Frontal cortex (tissue), 4 donors: Measurements from ENCODE around the gene SSTR4. TPM values are rescaled to one million over a fixed set of nuclear protein-coding genes. Genes with fewer than 3 reads are reported as not detected.

Experiments used
- DNase-seq, 2 donors: peaks; one replicate each; pipeline ENCODE4 v3.0.0; 2012; ENCODE audit warnings: low spot score in 2 of 2
- FAIRE-seq: peaks from 2 replicates; lab custom pipeline; 2012; peaks lifted over from hg19 to GRCh38; lab: Jason Lieb, UNC
- total RNA-seq: library from RNA; depleted of rRNA; stranded (reverse); fragments of >200 nt; gene quantifications from one replicate; pipeline ENCODE4 v1.2.3, GENCODE V29; 2014
- donor health status: control.
- donor health status: control.
- donor health status: control.

Gene SSTR4
- total RNA-seq, 1 donor from 2014 or later: 0.41 TPM

DNA sequence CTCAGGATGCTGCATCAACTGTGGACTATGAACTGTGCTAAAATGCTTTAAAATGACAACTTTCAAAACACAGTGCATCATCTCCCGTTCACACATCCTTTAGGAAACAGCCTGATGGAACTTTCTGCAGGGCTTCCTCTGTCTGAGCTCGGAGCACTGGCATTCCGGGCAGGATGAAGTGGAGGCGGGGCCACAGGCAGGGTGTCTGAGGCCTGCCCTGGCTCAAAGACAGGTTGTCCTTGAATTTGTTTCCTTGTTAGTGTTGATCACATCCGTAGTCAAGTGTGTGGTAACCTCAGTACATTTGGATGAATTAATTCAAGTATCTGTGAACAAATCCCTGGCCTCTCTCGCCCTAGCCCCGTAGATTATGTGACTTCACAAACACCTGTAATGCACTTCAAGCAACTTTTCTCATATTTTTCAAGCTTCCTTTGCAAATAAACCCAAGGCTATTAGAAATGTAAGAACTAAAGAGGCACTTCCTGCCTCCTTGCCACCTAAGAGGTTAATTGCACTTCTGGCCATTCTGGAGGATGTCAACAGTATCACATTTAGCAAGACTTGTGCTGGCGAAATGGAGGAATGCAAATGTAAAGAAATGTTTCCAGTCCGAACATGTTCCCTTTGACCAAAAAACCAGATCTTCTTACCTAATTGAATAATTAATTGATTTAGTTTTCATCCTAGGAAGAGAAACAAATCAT is 47.9 kb downstream of the SSTR4 start:
- DNase-seq: no peak

DNA sequence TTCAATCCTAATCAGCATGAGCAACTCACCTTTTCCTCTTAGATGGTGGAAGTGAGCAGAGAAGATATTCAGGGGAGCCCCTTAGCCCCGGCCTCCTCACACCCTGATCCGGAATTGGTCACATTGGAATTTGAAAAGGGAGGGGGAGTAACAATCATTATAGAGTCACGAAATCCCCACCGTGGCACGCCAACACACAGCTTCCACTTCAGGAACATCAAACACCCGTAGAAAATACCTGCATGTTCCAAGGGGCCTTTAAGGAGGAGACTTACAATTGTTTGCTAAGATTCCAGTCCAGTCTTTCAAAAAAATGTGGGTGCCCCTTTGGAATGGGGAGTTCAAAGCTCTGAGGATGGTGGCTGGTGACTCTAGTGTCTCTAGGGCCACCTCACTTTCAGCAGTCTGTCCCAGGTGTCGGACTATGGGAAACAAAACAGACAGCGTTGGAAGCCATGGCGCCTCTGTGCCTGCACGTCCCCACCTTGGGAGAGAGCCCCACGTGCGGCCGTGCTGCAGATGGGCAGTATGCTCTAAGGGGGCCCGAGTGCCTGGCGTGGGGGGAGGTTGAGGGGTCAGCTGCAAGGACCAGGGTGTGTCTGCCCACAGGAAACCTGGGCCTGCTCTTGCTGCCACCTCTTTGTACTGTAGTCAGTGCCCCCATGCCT is 48.6 kb downstream of the SSTR4 start:
- FAIRE-seq (no peak), DNase-seq (no peak)

More for the DNA sequence above, 47.9 kb downstream of the SSTR4 start:
- FAIRE-seq: no peak

DNA sequence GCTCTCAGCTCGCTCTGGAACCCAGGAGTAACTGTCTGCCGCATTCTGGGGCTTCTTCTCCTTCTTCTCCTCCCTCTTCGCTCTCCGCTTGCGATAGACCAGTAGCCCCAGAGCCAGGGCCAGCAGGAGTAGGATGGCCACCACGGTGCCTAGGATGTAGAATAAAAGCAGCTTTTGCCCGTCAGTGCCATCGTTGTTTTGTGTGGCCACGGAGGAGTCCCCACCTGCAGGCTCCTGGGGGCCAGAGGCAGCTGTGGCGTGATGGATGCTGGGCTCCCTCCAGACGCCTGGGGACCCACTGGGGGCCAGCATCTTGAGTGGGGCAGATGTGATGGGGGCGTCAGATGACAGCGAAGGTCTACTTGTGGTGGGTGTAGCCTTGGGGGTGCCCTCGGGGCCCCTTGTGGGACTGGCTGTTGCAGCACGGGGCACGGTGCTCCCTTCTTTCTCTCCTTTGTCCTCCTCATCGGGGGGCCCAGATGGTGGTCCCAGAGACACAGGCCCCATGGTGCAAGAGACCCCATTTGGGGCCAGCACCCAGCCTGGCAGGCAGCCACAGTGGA is 49.3 kb downstream of the SSTR4 start:
- DNase-seq (no peak), FAIRE-seq (no peak)

DNA sequence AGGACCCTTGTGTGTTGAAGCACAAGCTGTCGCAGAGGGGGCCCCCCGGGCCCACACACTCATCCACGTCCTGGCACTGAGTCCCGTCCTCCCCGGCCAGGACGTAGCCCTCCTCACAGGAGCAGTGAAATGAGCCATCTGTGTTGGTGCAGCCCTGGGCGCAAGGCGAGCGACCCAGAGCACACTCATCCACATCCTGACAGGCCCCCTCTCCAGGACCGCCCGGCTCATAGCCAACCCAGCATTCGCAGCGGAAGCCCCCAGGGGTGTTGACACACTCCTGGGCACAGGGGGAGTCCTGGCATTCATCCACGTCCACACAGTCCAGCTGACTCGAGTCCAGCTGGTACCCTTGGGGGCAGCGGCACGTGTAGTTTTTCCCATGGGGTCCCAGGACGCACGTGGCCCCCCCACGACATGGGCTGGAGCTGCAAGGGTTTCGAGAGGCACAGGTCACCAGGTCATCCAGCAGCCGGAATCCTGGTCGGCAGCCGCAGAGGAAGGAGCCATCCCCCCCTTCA is 49.8 kb downstream of the SSTR4 start:
- DNase-seq (no peak), FAIRE-seq (no peak)

DNA sequence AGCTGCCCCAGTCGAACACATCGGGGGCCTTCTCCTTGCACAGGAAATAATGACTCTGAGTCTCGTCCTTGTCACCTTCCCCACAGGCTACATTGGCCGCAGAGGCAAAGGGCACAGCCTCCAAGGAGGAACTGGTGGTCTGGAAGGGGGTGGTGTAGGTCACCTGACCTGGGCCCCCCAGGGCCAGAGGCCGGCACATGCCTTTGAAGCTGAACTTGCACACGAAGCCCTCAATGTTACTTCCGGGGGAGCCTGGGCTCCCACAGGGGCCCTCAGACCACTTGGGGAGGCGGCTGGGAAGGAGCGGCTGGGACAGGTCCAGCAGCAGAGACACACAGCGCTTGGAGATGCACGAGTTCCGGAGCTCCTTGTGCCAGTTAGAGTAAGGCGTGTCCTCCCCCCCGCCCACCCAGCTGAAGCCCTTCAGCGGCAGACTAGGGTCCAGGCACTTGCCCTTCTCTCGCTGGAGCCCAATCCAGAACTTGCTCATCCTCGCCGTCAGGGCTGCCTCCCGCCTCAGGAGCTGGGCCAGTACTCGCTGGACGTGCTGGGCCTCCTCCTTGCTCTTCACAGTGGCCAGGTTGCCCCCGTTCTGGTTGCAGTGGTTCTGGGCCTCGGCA is 50.4 kb downstream of the SSTR4 start:
- no peak for FAIRE-seq

DNA sequence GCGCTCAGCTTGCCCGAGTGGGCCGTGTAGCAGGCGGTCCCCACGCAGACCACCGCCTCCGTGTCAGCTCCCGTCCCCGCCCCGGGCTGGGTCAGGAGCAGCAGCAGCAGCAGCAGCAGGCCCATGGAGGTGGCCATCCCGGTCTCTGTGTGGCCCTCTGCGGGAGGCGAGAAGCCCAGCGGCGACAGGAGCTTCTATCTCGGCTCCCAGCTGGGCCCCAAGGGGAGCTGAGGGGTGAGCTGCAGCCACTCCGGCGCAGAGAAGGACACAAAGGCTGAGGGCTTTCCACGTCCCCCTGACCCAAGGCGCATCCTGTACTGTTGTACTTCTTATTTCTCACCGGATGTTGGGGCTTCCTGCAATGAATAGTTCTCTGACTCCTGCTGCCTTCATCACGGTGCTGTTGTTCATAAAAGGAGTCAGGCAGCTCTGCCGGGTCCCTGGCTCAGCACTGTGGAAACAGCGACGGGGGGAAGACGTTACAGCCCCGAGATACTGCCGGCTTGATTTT is 51.0 kb downstream of the SSTR4 start, which contains the start of gene CD93:
Gene CD93 (minus strand): TSS at position 269 of the 511 bp plus-strand sequence. CDS start 132 bp downstream, at position 137.
- no peak for FAIRE-seq
- DNase-seq: no peak

More for the DNA sequence above, 50.4 kb downstream of the SSTR4 start:
- no peak for DNase-seq

DNA sequence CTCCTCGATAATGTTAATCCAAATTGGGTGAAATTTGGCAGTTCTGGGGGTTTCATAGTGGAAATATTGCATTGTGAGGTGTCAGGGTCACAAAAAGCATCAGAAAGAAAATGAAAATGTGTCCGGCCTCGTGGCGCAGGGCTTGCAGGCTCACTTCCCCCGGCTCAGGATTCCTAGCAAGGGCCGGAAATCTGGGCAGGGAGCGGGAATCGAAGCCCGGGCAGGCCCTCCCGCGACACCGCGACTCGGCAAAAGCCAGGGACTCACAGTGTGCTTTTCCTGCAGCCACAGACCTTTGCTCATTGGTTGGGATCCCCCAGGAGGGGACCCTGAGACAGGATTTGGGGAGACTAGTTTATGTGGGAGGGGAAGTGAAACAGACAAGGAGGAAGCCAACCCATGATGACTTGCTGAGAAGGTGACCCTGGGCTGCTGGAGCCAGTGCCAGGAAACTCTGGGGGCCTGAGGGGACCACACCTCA is 51.9 kb downstream of the SSTR4 start:
- no peak for DNase-seq

DNA sequence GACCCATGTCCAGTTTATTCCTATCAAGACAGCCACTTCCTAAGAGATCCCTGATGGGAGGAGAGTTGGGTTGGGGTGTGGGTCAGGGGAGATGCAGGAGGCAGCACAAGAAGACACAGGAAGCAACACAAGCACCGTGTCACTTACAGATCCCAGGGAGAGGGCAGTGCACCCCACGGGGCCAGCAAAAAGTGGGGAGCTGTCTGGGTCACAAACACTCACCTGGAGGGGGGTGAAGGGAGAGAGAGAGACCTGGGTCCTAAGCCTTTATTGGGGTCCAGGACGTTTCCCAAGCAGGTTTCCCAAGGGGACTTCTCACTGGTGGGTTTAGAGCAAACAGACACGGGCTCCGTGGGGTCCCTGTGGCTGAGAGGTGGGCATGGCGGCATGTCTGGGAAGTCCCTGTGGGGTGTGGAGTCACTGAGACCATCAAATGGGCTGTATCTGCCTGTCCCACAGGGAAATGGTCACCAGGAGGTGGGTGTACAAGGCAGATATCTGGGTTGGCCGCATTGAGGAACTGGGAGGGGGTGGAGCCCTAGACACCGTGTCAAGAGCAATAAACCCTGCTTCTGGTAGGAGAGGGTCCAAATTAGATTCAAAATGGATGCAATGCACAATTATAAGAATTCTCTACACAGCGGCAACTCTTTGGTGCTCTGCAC is 52.6 kb downstream of the SSTR4 start:
- FAIRE-seq (no peak), DNase-seq (no peak)

More for the DNA sequence above, 51.9 kb downstream of the SSTR4 start:
- no peak for FAIRE-seq

Other genes starting within 250 kb of the SSTR4 start
- 1.2 TPM for gene THBD, start 14.4 kb downstream of the SSTR4 start, total RNA-seq
- gene CD93, start 51.0 kb downstream of the SSTR4 start, total RNA-seq: 10.6 TPM